Hindlimb muscle (tissue), 1 donor: ENCODE results near the gene AFP. TPM values are rescaled to one million over a fixed set of nuclear protein-coding genes. Genes with fewer than 3 reads are reported as not detected.
A peak's percentile ranks its signal among the peaks of the same experiment; 100 is the strongest.

ENCODE experiments used
- DNase-seq: peaks from one replicate; pipeline ENCODE4 v3.0.0-alpha.2; 2013
- polyA plus RNA-seq: library from polyadenylated mRNA; unstranded; fragments of 120-200 nt; gene quantifications from one replicate; pipeline ENCODE4 v1.2.1, GENCODE V29; 2013; ENCODE audit not compliant: insufficient read length

The AFP gene
- polyA plus RNA-seq, 1 donor = 0.28 TPM

- DNase-seq = no peak
Observed at GRCh38 chr4:73438582-73439215, 2.7 kb downstream of the AFP start.

- DNase-seq = no peak
Observed at GRCh38 chr4:73439445-73439844, 3.4 kb downstream of the AFP start.

DNA sequence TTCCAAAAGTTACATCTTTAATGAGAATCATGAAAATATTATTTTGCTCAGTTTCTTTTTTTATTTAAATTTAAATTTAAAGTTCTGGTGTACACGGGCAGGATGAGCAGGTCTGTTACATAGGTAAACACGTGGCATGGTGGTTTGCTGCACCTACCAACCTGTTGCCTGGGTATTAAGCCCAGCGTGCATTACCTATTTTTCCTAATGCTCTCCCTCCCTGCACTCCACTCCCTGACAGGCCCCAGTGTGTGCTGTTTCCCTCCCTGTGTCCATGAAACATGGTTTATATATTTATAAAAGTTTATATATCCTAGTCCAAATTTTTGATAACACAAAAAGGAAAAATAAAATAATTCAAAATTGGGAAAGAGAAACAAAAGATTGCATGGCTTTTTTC, 4.0 kb downstream of the AFP start:
- DNase-seq = no peak

- DNase-seq = no peak
Observed at GRCh38 chr4:73440653-73441052, 4.6 kb downstream of the AFP start.

- DNase-seq = no peak
Observed at GRCh38 chr4:73442275-73442674, 6.3 kb downstream of the AFP start.

DNA sequence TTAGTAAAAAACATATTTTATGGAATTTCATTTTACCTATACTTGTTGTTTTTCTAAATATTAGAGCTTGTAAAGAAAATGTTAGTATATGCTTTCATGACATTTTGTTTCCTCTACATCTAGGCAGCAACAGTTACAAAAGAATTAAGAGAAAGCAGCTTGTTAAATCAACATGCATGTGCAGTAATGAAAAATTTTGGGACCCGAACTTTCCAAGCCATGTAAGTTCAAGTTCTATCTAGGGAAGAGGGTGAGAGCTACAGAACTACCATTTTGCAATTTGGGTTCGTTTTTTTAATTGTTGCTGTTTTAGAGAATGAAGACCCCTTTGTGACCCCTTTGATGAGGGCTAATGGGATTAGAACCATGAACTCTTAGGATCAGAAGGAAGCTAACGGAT, 7.2 kb downstream of the AFP start:
- no peak for DNase-seq

- DNase-seq = no peak
Observed at GRCh38 chr4:73445383-73446335, 9.6 kb downstream of the AFP start.

- DNase-seq = no peak
Observed at GRCh38 chr4:73446336-73446938, 10.4 kb downstream of the AFP start.

GRCh38 chr4:73447671-73448070, 11.7 kb downstream of the AFP start:
- no peak for DNase-seq

DNA sequence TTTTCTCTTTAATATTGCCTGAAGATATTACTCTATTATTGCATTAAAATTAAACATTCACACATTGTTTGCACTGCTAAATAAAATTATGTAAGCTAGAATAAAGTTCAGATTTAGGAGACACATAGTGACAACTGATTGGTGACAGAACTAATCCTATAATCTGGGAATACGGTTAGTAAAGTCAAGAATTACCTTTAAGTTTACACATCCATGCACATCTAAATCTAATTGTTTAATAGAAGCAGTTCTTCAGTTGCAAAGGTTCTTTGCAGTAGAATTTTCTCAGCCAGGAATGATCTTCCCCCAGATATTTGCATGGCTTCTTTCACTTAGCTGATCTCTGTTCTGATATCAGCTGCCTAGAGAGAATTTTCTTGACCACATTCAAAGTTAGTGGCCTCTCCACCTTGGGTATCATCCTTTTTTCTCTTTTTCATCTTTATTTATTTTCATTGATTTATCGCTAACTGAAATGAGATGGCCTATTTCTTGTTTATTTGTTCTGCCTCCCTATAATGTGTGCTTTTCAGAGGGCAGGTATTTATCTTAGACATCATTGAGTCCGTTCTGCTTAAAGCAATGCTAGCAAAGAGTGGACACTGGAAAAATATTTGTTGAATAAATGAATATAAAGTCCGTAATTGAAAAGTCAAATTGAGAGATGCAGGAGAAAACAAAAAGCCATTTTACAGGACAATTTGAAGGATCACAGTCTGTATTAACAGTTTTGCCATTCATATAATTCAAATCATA, 12.6 kb downstream of the AFP start:
- no peak for DNase-seq

- DNase-seq = no peak
Observed at GRCh38 chr4:73450398-73451004, 14.5 kb downstream of the AFP start.

DNA sequence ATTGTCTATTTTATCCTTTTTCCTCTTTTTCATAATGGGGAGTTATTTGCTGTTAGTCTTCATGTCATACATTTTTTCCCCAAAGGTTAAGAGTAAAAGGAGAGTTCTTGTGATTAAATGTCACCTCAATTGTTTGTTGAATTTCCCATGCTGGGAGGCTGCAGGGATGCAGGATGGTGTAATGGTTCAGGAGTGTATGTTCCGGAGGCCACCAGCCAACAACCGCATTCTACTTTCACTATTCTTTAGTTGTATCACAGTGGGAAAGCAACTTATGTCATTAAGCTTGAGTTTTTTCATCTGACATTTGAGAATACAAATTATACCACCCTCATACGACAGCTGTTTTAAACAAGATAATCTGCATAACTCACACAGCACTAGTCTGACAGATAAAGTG, 15.4 kb downstream of the AFP start:
- DNase-seq = no peak

DNA sequence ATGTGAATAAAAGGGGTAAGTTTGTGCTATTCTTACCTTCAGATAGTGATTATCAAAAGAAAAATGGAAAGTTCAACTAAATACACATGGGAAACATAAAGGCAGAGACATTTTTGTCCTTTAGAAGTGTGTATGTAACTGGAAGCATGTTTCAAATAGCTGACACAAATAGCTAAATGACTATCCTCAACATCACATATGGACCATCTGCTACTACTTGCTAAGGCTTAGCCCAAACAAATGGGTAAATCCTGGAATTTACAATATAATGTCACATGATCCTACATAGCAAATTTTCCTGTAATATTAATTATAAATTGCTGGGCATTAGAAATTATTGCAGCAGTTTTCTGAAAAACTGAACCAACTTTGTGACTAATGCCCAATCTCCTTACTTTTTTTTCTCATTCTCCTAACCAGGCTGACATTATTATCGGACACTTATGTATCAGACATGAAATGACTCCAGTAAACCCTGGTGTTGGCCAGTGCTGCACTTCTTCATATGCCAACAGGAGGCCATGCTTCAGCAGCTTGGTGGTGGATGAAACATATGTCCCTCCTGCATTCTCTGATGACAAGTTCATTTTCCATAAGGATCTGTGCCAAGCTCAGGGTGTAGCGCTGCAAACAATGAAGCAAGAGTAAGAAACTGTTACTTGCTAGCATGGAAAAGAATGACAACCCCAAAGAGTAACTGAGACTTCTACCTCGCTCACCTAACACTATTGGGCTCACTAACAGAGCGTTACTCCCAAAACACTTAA, 16.1 kb downstream of the AFP start:
- DNase-seq = peak; percentile 8

DNA sequence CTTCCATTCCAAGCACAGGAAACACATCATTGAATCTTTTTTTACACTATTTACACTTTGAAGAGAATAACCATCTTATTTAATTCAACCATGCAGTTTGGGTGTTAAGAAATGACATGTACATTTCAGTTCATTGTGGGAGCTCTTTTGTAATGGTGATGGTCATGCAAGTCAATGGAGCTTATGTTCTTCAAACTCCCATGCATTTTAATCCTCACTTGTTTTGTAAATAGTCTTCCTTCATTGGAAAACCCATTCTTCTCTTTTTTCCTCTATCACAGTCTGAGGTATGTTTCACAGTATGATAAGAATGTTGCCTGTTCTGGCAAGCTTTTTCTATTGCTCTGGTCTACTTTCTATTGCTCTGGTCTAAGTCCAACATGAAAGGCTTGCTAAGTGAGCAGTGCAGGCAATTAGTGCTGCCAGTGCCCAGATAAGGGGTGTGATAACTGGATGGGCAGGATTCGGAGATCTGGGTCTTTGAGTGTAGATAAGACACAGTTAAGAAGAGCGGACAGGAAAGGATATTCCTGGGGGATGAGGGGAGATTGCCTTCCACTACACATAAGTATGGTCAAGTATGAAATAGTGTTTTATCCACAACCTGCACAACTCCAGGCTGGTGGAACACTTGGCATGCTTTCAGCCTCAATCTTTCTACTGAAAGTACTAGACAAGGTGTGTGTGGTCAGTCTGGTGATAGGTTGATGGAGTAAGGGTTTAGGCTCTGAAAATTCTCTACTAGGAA, 17.1 kb downstream of the AFP start:
- DNase-seq = no peak

GRCh38 chr4:73453701-73454005, 17.6 kb downstream of the AFP start:
- no peak for DNase-seq

- DNase-seq = no peak
Observed at GRCh38 chr4:73454920-73455319, 18.9 kb downstream of the AFP start.

GRCh38 chr4:73456177-73457022, 20.4 kb downstream of the AFP start:
- no peak for DNase-seq

DNA sequence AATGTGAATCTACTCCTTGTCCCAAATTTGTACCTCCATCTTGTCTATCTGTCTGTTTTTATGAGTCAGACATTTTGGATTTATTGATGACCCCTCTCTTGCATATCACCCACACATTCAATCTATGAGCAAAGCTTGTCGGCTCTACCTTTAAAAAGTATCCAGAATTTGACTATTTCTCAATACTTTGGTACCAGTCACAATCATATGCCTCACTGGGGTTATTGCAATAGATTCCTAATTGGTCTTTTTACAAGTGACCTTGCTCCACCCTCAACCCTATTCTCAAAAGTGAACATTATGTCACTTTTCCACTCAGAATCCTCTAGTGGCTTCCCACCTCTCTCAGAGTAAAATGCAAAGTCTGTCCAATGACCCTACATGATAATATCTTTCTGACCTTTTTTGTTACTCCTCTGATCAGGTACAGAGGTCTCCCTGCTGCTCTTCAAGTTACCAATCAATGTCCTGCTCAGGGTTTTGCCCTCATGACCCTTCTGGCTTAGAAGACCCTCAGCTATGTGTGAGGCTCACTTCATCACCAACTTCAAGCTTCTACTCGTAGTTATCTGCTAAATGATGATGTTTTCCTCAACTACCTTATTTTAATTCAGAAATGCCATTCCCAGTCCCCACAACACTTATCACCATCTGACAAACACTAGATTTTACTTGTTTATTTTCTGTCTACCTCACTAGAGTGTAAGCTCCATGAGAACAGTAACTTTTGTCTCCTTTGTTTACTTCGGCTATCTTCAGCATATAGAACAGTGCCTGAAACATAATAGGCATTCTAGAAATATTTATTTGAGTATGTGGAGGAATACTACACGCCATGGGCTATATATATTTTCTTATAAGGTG, 22.4 kb downstream of the AFP start:
- no peak for DNase-seq

- no peak for DNase-seq
Observed at GRCh38 chr4:73459048-73459421, 23.0 kb downstream of the AFP start.
